Cerebellar cortex (tissue), 1 donor: ENCODE data around the gene ZNF334.

Source experiments
- DNase-seq: peaks from one replicate; pipeline ENCODE4 v3.0.0-alpha.2; 2015; ENCODE audit warnings: low spot score

The ZNF334 gene

DNA sequence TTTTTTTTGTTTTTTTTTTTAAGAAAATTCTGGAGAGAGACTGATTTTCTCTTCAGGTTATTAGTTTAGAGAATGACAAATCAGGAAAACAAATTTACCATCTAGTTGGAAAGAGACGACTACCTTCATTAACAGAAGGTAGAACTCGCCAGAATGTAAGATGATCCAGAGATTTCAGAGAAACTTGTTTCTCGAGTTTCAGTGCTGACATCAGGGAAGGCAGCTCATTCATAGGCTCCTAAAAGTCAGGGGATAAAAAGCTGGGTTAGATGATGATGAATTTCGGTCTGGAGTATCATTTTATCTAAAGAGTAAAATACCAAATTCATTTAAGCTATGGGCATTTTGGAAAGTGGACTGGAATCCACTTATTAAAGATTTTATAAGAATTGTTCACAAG, 27.9 kb downstream of the ZNF334 start:
- DNase-seq: no peak

DNA sequence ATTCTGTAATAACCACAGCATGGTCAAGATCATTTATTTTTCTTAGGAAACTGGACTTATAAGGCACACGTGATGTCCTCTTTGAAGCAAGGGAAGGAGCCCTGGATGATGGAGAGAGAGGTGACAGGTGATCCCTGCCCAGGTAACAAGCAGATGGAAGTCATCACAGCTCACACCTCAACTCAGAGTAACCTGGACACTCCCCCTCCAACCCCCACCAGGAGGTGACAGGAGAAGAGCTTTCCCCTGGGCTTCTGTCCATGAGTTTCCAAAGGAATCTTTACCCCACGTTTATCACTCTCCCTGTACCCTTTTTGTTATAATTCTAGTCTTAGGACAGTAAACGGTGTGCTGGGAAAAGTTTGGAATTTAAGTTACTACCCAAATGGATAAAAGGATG, 28.4 kb downstream of the ZNF334 start:
- DNase-seq: no peak

DNA sequence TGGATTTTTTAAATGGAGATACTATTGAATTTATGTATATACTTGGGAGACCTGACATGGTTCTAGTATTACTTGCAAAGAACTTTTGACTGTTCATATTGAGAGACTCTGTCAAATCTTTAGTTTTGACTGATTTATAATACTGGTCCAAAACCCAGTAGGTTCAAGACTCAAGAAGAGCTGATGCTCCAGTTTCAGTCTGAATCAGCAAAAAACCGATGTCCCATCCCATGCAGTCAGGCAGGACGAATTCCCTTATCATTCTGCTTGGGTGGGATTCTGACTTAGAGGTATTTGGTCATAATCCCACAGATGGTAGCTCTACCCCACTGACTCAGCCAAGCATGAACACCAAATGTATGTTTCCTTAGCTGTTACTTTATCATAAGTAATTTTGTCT, 29.5 kb downstream of the ZNF334 start:
- DNase-seq: no peak

DNA sequence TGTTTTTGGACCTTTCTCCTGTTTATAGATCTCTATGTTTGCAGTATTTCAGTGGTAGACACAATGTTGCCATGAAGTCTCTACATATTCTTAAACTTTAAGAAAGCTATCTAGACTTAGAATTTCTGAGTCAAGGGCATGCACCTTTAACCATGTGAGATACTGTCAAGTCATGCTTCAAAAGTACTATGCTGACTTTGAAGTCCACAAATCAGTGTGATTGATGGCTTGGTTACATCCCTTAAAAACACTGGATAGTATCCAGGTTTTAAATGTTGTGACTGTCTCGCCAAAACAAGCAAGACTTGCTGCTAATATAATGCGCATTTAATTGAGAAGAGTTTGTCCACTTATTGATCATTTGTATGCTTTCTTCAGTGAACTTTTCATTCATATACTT, 30.5 kb downstream of the ZNF334 start:
- no peak for DNase-seq

DNA sequence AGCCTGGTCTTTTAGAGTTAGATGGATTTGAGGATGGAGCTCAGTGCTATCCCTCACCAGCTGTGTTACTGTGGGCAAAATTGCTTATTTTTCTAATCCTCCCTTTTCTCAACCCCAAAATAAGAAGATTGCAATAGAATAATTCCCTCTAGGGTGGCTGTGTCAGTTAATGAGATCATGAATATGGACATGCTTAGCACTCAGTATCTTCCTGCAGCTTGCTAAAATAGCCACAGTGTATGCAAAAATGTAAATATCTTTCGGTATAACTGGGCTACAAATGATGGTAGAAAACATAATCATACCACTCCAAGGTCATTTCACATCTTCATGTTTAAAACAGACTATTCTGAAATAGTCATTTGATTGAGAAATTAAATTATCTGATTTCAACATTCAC, 35.7 kb downstream of the ZNF334 start:
- DNase-seq: no peak

DNA sequence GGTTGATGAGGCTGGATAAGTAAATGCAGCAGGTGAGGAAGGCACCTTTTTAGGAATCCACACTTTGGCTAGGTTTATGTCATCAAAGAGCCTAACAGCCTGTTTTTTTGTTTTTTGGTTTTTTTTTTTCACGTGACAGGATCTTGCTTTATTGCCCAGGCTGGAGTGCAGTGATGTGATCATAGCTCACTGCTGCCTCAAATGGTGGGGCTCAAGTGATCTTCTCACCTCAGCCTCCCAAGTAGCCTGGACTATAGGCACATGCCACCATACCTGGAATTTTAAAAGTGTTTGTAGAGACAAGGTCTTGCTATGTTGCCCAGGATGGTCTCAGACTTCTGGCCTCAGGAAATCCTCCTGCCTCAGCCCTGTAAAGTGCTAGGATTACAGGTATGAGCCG, 36.1 kb downstream of the ZNF334 start:
- no peak for DNase-seq

DNA sequence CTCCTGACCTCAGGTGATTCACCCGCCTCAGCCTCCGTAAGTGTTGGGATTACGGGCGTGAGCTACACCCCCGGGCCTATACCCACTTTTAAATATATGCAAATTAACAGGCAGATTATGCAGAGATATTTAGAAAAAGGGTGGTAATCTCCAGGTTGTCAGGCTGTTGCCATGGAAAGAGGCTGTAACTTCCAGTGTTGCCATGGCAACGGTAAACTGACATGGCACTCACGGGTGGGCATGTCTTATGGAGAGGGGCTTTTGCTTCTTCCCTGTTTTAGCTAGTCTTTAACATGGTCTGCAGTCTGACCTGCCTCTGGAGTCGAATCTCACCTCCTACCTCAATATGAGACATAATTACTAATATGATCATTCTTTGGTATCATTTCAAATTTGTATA, 44.9 kb downstream of the ZNF334 start:
- DNase-seq: no peak

DNA sequence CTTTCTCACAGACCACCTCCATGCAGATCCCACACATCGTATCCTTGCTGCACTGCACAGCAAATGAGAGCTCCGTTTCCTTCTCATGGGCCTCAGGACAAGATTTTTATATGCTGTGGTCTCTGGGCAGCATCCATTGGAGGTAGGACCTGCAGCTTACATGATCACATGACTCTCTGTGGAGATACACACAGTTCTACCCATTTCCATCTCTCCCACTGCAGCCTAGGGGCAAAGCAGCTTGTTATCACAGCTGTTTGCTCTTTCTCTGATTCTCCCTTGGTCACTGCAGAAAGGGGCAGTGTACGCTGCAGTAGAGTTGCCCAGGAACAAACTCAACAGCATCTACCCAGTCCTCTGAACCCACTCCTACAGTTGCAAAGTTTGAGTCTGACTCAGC, 48.9 kb downstream of the ZNF334 start:
- DNase-seq: no peak

DNA sequence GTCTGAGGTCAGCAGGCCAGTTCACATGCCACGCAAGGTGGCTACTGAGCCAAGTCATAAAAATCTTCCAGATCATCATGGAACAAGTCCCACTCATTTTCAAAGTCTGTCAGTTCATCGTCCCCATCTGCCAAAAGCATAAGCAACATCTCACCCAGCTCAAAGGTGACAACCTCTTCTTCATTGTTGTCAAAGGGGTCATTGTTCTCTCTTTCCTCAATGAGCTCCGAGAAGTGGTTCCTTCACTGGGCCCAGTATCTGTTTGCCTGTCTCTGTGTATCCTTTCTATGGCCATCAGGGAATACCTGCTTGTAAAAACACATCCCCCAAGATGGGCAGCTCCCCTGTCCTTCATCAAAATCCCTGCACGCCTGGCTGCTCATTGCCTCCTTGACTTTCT, 49.5 kb downstream of the ZNF334 start:
- DNase-seq: no peak

DNA sequence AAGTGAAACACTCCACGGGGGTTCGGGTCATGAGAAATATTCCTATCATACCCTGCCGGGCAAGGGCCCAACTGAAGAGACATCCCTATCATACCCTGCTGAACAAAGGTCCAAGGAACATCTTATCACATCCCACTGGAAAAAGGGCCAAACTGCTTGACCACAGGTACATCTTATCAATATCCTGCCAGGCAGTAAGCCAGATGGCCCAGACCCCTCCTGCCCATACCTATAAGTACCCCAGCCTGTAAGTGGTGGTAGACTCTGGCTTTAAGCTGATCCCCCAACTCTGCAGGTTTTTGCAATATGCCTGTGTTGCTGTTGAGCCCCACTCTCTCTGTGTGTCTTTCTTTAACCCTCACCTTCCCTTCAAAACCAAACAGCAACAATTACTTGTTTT, 51.6 kb downstream of the ZNF334 start:
- no peak for DNase-seq

DNA sequence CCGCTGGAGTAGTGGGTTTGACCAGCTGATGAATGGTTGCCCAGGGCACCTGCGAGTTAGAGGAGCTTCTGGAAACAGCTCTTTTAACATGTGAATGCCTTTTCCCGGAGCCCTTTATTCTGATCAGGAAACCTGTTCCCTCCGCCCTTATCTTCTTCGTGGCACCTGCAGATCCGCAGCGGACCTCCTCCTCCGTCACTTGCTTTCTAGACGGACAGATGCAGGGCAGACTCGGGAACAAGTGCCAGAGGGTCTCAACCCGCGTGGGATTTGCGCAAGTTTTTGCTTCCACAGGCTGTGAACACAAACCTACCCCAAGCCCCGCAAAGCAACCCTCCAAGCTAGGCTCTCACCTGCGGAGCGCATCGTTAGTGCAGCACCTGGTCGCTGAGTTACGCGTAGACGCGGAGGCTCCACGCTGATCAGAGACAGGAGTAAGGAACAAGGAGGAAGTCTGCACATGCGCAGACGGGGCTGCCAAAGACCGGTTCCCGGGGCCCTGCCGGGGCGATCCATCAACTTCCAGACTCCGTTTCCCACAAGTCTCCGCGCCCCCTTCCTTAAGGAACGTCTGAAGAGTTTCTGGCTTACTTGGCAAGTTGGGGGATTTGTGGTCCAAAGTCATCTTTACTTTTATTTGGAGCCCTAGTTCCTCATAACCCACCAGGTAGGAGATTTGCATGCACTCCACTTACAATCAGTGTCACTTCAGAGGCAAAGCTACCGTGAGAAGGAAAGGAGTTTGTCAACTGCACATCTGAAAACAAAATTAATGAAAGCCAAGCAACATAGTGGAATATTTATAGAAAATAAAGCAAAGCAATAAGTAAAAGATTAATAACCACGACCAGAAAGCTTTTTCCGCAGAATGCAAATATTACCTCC, 54.3 kb downstream of the ZNF334 start:
- peak; percentile 67 for DNase-seq

DNA sequence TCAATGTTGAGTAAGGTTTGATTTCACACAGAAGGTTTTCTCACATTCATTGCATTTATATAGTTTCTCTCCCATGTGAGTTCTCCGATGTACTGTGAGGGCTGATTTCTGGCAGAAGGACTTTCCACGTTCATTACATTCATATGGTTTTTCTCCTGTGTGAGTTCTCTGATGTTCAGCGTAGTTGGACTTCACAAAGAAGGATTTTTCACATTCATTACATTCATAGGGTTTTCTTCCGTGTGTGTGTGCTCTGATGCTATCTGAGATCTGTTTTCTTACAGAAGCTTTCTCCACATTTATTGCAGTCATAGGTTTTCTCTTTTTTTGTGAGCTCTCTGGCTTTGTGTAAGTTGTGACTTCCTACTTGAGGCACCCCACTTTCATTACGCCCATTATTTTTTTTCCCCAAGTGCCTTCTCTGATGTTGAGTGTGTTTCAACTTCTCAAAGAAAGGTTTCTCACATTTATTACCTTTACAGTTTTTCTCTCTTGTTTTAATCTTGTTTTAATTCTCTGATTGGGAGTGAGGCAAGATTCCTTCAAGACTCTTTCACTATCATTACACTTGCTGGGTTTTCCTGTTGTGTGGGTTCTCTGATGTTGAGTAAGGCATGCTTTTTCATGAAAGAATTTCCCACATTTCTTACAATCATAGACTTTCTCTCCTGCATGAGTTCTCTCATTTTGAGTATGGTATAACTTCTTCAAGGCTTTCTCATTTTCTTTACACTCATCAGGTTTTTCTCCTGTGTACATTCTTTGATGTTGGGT, 56.9 kb downstream of the ZNF334 start:
- DNase-seq: no peak

DNA sequence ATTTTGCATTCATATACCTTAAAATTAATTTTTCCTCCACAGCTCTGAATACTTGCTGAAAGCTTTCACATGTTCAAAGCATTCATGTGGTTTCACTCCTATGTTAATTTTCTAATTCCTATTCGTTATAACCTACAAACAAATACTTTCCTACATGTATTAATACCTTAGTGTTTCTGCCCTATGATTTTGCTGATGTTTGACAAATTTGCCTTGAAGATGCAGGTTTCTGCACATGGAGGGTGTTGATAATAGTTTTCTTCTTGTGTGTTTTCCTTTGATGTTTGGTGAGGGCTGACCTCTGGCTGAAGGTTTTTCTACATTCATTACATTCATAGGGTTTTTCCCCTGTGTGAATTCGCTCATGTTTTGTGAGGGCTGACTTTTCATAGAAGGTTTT, 57.6 kb downstream of the ZNF334 start:
- no peak for DNase-seq
